Fibroblast of skin of right biceps (primary cell): ENCODE data around the gene TSPAN3.

Experiments used
- DNase-seq: peaks from one replicate; pipeline ENCODE4 v3.0.0-alpha.2; 2013

The TSPAN3 gene

DNA sequence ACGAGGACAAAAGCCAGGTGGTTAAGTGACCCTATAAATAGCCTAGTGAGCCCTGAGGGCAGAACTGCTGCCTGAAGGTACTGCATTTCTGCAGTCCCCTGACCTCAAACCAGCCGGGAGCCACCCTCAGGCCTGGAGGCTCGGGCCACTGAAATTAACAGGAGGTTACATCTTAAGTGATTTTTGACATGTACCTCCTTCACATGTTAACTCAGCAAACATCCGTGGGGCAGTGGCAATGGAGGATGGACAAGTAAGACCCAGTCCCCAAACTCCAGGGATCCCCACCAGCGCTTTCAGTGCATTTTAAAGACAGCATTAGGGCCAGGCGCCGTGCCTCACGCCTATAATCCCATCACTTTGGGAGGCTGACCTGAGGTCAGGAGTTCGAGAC lies 49.8 kb downstream of the TSPAN3 start:
- no peak for DNase-seq

DNA sequence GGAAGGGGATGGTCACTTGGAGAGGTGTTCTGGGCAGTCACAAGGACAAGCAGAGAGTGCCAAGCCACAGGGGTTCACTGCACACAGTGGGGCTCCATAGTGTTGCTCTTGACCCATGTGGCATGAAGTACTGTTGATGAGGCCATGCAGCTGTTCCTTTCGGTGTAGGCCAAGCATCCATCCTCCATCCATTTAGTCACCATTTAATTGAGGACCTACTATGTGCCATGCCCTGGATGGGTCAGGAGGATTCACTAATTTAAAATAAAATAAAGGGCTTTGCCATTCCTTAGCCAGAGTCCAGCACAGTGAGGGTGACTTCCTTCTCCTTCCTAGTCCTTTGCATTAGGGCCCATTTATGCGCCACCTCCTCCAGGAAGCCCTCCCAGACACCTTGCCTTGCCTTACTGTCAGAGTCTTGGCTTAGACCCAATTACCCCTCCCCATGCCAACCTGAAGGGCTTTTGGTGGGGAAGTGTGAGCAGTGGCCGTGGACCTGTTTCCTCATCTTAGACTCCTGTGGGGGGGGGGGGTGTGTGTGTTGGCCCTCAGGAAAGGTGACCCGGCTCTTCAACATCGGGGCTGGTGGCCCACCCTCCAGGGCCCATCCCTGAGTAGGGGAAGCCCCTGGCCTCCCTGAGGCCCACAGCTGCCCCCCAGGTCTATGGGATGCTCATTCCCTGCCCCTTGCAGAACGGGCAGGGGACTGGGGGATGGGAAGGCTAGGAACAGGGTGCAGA lies 50.4 kb downstream of the TSPAN3 start:
- DNase-seq, result no peak

DNA sequence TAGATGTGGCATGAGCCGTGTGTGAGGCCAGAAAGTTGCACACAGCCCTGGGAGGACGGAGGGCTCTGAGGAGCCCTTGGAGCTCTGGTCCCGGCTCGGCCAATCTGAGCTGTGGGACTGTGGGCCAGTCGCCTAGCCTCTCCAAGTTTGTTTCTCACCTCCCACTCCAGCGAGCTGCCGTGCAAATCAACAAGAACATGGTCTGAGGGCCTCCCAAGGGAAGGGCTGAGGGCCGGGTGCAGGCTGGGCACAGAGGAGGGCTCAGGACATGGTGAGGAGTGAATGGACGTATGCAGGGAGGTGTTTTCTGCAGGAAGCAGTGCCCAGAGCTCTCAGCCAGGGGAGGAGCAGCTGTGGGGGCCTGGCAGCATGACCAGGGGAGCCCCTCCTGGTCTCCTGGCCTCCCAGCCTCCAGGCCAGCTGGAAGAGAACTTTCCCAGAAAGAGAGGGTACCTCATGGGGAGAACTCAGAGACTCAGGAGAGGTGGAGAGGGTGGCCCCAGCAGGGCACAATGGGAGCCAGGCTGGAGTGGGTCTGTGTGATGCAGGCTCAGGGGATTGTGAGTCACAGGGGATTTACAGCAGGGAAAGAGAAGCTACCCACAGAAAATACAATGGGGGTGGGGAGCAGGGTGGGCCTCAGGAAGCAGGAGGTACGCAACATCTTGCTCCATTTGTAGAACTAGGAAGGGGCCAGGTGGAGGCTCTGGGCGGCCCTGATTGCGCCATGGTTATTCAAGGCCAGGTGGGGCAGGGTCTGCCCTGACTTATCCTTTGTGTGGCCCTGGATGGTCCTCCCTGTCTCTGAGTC lies 51.2 kb downstream of the TSPAN3 start:
- DNase-seq, result peak; percentile 56

DNA sequence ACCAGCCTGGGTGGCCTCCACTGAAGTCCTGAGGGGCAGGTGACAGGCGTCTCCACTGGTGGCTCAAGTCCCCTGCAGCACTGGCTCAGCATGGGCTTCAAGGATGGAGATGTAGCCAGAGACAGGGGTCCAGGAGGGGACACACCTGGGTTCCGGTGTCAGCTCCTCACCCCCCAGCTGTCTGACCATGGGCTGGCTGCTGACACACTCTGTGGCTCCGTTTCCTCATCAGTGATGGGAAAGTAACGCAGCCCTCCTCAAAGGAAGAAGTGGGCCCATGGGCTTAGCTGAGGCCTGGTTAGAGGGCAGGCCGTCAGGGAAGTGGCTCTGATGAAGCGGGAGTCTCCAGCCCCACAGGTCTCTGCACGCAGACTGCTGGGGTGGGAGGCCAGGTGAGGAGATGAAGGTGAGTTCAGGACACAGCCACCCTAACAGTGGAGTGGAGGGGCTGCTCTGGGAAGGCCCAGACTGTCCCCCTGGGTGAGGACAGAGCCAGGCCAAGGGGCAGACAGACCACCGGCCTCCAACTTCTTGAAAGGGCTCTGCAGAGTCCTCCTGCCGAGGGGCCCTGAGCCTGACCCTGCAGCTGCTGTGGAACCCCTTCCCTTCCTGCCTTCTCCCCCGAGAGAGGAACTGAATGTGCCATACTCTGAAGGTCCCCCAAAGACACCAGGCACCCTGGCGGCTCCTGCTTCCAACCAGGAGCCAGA lies 52.0 kb downstream of the TSPAN3 start:
- no peak for DNase-seq

DNA sequence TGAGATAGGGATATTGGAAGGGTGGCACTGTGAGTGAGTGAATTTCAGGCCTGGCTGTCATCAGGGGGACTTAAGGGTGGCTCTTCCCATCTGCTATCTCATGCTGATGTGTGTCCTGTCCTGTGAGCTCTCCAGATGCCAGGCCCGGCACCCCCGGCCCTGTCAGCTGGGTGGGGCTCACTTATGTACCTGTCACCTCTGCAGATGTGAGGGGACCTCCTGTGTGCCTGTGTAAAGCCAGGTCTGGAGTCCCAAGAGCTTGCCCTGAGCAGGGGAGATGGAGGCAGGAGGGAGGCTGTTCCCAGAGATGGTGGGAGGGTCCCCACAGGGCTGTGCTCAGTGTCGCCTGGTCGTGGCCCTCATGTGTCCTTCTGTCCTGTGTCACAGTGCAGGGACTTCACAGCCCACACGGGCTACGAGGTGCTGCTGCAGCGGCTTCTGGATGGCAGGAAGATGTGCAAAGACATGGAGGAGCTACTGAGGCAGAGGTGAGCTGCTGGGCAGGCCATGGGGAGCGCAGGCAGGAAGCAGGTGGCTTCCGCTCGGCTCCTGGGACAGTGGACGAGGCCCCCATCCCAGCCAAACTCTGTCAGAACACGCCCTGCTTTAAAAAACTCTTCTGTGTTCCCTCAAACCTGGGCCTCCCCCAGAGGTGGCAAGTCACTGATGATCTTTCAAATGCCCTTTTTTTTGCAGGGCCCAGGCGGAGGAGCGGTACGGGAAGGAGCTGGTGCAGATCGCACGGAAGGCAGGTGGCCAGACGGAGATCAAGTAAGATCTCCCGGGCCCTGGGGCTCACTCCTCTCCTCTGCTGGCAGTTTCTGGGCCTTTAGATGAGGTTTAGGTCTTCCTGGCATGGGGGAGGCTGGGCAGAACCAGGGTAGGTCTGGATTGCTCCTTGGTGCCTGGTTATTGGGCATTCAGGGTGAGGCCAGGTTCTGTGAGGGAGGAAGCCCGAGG lies 52.9 kb downstream of the TSPAN3 start:
- no peak for DNase-seq

DNA sequence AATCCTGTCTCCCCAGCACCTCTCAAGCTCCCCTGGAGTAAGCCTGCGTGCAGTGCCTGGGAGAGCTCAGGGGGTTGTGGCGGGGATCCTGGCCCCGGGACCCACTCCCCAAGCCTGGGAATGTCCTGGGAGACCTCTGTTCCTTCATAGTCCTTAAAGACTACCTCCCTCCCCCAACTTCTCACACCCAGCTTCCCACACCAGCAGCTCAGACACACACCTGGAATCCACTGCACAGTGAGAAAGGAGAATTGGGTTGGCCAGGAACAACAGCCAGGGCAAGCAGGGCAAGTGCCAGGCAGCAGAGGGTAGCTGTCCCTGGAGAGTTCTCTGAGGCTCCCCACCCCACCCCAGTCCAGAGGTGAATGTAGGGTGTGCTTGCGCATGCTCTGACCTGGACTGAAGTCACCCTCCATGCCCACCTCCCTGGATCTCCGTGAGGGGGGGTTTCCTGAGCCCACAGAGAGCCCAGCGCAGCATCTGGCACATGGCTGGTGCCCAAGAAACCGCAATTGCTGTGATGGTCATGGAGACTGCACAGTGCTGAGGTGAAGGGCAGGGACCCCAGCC lies 53.7 kb downstream of the TSPAN3 start:
- DNase-seq, result no peak

DNA sequence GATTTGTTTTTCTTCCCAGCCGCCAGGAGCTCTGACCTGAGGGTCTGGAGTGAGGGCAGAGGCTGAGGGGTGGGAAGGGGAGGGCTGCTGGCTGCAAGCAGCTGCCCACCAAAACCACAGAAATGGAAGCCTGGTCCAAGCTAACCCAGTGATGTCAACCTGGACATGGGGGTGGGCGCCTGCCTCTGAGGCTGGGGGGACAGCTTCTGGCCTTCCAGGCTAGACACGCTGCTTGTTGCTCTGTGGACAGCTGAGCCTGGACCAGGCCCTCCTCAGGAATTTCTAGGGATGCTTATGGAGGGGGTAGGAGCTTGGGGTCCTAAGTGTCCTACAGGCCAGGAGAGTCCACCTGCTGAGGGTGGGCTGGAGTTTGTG lies 54.6 kb downstream of the TSPAN3 start:
- DNase-seq, result no peak

DNA sequence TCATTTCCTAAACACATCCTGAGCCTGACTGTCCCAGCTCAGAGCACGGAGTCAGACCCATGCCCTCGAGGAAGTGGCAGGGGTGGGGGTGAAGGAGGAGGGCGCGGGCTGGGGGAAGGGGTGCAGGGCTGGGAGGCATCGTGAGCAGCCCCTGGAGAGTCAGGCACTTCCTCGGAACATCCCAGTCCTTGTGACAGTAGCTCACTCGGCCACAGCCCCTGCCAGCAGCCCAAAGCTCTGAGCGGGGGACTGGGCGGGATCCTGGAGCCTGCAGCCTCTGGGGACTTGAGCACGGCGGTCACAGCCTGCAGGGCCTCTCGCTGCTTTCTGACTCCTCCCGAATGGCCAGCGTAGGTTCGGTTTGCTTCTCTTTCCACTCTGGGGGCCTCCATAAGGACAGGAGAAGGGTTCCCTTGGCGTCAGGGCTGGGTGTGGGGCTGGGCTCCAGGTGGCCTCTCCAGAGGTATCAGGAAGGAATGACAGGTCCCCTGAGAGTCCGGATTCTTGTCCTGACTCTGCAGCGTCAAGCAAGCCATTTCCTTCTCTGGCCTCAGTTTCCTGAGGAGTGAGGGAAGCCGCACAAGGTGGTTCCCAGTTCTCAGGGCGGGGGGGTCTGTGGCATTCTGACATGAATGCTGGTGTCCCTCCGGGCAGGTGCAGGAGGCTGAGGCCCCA lies 55.1 kb downstream of the TSPAN3 start:
- DNase-seq, result no peak

DNA sequence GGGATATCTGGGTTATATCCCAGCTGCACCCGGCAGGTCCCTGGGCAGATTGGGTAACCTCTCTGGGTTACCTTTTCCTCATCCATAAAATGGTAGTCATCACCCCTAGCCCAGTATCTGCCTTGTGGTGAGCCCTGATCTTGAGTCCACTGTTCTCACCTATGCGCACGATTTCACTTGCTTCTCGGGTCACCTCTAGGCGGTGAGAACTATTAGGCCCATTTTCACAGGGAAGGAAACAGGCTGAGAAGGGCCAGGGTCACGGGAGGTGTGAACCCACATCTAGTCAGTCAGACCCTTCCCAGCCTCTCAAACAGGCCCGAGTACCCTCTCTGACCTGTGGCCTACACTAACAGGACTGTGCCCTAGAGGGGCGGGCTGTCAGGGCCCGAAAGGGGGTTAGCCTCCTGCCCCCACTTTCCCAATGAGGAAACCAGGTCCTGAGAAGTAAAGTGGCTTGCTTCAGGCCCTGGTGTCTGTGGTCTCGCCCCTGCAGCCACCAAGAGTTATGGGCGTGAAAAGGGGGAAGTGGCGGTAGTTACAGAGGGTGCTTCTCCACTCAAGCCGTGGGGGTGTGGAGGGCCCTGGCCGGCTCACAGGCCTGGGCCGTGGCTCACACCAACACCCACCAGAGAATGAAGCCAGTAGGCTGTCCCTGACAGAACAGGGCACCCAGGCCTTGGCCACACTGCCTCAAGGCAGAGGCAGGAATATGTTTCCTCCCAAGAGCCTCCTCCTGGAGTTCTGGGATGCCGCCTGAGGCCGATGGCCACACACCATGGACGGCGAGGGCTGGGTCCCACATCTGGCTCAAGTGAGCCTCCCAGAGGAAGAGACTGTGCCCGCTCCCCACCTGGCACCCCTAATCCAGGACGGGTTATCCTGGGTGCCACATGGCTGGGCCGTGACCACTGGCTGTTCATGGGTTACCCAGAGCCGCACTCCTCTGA lies 56.5 kb downstream of the TSPAN3 start:
- no peak for DNase-seq

DNA sequence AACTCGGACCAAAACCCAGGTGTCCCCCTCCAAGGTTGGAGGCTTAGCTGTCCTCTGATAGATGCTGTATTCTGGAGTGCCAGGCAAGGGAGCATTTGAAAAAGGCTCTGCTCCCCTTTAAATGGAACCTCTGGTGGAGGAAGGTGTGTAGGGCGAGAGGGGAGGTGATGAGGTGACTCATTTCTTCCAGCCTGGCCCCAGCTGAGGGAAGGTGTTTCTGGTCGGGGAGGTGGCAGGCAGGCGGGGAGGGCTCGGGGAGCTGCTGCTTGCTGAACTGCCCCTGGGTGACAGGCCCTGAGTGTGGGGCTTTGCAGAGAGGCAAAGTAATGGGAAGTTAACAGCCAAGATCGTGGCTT lies 57.2 kb downstream of the TSPAN3 start:
- no peak for DNase-seq

DNA sequence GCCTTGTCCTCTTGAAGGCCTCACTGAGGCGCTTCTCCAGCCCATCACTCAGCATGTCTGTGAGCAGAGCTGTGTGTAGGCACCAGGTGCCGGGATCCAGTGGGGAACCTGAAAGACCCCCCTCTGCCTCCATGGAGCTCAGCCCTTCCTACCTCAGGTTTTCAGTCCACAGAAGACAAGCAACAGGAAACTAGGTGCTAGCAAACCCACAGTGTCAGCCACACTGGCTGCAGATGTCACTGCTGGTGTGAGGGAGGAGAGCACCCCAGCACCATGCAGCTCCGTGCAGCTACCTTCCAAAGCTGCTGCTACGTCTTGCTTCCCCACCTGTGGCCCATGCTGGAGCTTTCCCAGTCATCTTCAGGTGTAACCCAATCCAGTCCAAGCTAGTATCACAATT lies 58.0 kb downstream of the TSPAN3 start:
- DNase-seq, result no peak

DNA sequence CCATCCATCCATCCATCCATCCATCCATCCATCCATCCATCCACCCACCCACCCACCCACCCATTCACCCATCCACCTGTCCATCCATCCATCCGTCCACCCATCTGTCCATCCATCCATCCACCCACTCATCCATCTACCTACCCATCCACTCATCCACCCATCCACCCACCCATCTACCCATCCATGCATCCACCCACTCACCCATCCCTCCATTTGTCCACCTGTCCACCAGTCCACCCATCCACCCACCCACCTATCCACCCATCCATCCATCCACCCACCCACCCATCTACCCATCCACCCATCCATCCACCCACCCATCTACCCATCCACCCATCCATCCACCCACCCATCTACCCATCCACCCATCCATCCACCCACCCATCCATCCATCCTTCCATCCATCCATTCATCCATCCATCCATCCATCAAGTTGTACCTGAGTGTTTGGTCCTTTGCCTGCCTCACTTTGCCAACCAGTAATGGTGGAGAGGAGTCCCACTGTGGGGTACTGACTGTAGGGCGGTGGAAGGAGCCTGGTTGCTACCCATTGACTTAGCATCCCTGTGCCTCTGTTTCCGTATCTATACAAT lies 58.7 kb downstream of the TSPAN3 start:
- no peak for DNase-seq

DNA sequence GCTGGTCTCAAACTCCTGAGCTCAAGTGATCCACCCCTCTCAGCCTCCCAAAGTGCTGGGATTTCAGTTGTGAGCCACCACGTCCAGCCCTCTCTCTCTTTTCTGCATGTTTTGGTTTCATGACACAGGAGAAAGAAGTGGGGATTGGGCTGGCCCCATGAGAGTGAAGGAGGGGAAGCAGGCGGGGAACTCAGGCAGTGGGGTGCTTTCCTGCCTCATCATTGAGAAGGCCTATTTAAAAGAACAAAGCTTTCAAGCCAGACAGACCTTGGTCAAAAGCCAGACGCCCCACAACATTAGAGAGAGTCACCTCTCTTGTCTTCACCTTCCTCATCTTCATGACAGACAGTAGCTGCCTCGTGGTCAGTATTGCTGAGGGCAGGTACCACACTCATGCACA lies 60.1 kb downstream of the TSPAN3 start:
- DNase-seq, result no peak

DNA sequence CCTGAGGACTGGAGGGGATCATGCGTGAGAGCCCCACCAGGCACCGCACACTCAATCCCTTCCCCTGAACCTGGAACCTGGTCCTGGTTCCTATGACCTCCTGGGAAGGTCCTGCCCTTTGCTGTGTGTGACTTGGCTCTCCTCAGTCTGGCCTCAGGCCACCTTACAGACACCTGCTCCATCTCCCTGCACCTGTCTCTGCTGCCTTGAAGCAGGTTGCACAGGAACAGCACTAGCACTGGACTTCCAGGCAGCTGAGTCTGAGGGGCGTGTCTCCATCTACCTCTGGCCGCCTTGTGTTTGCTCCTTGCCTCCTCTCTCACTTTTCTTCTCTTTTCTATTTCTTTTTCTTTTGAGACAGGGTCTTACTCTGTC lies 60.6 kb downstream of the TSPAN3 start:
- DNase-seq, result no peak

DNA sequence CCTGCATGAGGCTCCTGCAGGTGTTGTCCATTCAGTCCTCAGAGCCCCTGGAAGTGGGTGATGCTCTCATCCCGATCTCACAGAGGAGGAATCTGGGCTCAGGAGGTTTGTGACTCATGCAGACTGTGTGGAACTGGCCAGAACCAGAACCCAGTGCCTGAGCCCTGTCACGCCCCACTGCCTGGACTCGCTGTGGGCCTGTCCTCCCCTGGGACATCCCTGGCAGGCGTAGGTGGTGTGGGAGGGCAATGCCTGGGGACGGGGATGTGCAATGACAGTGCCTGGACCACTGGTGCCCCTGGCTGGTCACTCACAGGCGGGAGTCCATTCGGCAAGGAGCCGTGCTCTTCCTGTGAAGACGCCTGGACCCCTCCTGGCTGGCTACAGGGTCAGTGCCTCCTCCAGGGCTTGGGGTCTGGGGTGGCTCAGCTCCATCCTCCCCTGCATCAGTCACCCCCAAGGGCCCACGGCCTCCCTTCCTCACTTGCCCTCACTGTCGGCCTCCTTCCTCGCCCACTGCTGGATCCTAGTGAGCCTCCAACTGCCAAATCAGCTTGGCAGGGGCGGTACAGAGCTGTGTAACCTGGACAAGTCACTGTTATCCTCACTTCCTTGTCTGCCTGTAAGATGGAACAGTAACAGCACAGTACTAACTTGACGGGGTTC lies 61.1 kb downstream of the TSPAN3 start:
- no peak for DNase-seq

DNA sequence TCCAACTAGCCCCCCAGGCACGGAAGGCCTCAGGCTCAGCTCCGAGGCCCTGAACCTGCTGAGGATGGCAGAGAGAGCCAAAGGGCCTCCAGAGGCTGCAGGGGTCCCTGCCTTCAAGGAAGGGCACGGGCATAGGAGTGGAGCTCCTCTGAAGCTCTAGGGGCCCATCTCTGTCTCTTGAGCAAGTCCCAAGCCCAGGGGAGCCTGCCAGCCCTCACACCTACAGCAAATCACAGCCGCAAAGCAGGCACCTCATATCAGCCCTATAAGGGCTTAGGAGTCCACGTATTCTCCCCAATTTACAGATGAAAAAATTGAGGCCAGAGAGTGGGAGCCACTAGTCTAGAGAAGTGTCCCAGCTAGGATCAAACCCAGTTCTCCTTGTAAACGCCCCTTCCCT lies 61.7 kb downstream of the TSPAN3 start:
- DNase-seq, result no peak

DNA sequence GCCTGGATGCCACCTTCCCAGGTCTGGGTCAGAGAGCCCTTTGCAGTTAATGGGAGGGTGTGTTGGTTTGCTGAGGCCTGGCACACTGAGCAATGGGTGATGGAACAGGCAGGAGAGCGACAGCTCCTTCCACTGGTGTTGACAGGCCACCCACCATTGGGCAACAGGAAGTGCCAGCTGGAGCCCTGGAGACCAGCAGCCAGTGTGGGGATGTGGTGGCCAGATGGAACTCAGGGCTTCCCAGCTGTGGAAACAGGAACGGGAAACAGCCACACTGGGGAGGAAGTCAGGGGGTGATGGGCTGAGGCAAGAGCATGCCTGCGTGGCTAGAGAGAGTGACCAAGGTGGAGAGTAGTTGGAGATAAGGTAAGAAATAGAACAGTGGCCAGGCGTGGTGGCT lies 66.7 kb downstream of the TSPAN3 start:
- no peak for DNase-seq

DNA sequence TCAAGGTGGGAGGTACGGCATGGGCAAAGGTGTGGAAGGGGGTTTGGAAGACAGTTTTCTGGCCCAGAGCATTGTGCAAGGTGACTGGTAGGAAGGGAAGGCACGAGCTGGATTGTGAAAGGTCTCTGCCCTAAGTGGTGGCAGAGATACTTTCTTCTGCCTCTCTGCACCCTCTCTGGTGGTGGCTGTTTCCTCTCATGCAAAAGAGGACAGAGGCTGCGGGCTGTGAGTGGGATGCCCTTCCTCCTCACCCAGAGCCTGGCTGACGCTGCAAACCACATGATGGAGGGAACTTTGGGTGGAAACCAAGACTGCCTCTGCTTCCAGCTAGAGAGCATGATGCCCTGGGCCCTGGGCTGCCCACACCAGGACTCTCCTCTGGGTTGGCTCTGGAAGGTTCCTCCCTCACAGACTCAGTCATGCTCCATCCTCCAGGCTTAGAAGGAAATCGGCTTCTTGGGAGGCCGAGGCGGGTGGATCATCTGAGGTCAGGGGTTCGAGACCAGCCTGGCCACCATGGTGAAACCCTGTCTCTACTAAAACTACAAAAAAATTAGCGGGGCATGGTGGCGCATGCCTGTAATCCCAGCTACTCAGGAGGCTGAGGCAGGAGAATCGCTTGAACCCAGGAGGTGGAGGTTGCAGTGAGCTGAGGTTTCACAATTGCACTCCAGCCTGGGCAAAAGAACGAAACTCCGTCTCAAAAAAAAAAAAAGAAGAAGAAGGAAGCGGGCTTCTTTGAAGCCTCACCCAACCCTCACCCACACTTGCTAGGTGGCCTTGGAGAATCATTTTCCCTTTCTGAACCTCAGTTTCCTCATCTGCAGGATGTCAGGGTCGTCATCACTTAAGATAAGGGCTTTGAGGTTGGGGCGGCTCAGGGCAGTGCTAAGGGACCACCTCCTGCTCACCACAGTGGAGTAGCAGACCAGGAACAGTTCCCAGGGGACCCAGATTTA lies 67.7 kb downstream of the TSPAN3 start:
- no peak for DNase-seq

DNA sequence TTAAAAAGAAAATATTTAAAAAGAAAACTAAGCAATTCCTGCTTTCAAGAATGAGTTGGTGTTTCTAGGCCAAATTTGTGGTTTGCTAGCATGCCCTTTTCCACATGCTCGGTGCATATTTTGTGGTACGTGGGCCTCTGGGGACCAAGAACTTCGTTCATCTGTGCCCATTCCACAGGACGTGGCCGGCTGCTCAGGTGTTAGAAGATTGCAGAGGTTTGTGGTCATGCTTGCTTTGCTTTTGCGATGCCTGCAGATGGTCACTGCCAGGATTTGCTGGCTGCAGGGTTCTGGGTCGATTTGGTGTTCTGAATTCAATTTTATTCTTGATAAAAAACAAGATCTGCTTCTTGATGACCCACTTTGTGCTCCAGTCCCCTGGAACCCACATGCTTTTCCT lies 68.5 kb downstream of the TSPAN3 start:
- peak; percentile 14 for DNase-seq
